RKO (cell line): Measurements from ENCODE around the gene RGCC.
A peak's percentile ranks its signal among the peaks of the same experiment; 100 is the strongest.

ENCODE experiments used
- DNase-seq: peaks from one replicate; pipeline ENCODE4 v3.0.0-alpha.2; 2016; ENCODE audit warnings: low spot score

The RGCC gene

GRCh38 chr13:41454170-41454569 is 3.2 kb upstream of the RGCC start:
- DNase-seq: no peak

DNA sequence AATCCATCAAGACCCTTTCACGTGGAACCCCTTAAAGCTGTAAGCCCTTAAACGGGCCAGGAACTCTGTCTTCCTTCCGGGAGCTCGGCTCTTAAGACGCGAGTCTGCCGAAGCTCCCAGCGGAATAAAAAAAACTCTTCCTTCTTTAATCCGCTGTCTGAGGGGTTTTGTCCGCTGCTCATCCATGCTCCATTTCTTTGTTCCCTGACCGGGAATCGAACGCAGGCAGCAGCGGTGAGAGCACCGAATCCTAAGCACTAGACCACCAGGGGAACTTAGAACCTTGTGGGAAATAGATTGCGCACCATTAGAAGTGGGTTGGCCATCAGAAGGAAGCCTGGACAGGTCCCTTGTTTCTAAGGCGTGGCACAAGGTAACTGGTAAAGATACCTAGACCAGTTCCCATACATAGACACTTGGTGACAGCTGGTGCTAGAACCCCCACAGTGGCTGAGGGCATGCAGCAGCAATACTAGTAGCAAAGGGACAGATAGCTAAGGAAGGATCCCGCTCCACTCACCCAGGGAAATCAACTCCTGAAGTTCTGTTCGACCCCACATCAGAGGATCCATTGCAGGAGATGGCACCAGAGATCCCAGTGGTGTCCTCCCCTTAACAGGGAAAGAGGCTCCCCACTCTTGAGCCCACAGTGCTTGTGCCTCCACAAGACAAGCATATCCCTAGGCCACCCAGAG is 1.5 kb upstream of the RGCC start:
- no peak for DNase-seq

- no peak for DNase-seq
Observed at GRCh38 chr13:41457589-41458186, 338 bp downstream of the RGCC start.

DNA sequence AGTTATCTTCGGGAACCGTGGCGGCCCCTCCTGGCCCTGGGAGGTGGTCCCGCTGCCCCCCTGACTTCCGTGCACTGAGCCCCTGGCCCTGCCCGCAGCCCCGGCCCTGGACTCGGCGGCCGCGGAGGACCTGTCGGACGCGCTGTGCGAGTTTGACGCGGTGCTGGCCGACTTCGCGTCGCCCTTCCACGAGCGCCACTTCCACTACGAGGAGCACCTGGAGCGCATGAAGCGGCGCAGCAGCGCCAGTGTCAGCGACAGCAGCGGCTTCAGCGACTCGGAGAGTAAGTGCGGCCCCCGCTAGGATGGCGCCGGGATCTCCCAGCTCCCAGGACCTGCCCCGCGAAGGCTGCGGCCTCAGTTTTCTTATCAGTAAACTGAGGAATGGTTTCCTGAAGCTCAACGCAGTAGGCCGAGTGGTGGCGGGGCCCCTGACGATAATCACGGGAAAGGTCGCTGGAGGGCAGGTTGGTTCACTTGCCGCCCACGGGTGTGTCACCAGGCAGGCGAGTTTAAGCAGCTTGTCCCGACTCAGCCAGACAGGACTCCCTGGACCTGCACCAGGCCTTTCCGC is 924 bp downstream of the RGCC start:
- DNase-seq: no peak

DNA sequence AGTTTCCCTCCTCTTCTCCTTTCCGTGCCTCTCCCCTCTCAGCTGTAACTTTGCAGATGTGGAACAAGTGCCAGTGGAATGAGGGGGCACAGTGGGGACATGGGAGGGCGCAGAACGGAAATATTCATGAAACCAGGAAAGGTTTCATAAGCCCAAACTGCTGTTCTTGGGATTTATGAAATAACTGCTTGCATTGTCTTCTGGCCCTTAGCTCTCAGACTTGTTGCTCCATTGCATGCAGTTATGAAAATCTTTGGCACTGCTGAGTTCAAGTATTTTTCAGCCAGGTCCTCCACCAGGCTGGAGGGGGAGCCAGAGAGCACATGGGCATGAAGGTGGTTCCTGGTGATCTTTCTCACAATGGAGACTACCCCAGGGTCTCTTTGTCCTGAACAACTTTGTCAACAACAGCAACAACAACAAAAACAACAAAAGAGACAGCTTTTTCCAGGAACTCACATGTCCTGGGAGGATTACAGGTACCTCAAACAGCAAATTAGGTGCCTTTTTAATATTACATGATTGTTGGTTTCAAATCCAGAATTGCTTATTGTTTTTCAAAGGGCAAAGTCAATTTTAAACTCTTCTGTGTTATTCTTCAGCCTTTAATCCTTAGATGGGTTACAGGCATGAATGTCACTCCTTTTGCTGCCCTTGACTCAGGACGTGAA is 1.5 kb downstream of the RGCC start:
- no peak for DNase-seq

DNA sequence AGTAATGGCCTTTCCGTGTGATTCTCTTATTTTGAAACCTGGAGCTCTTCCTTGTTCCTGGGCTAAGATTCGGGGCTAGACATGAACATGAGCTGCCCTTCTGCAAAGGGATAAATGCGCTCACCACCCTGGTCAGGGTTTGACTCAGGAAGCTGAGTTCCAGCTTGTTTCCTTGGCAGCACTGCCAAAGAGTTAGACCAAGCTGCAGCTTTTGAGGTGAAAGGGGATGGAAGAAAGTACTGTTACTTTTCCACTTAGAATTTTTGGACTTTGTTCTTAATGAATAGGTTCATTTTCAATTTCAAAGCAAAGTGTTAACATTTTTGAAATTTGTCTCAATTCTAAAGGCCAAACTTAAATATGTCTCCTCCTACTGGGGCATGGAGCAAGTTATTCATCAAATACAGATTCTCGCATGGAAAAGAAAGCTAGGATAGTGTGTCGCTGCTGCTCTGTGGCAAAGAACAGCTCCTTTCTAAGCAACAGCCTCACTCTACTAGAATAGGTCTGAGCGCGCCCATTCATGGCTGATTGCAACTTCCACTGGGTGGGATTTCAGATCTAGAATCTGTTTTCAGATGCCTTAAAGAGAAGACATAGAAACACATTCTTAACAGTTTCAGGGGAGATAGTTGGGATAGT is 2.2 kb downstream of the RGCC start:
- no peak for DNase-seq

GRCh38 chr13:41460074-41460465 is 2.7 kb downstream of the RGCC start:
- no peak for DNase-seq

DNA sequence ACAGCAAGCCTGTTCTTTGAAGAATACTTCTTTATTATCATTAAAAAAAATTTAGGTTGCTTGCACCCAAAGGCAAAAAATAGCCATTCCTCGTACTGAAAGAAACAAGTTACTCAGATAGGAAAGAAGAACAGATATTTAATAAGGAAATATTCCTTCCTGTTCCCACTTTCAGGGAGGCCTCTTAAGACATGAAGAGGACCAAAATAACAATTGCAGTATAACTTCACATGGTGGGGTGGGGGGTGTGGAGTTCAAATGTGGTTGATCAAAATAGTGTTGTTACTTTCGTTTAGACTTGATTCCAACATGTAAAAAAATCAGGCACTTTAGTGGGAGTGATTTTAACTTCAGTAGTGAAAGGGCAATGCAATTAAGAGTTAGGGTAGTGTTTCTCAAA is 3.6 kb downstream of the RGCC start:
- DNase-seq: no peak

DNA sequence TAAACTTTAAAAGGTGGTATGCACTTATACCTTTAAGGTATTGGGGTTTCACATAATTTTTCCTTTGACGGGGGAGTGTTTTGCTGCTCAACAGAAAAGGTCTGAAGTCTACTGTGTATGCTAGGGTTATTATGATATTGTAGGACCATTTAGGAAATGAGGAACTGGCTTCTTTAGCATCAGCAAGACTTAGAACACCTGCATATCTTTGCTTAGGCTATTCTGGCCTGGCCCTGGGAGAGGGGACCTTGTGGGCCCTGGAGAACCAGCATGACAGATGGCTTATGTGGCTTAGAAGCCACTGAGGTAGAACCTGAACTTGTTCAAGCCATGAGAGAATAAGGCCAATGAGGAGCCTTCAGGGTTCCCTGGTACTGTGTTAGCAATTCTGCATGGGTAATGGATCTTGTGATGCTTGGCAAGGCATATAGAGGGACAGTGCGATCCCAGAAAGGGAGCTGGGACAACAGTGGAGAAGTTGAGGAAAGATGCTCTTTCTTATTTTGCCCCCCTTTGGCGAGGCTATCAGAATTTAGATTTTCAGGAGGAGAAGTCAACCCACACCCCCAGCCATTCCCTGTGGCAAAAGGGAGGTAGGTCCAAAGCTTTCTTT is 4.3 kb downstream of the RGCC start:
- no peak for DNase-seq

DNA sequence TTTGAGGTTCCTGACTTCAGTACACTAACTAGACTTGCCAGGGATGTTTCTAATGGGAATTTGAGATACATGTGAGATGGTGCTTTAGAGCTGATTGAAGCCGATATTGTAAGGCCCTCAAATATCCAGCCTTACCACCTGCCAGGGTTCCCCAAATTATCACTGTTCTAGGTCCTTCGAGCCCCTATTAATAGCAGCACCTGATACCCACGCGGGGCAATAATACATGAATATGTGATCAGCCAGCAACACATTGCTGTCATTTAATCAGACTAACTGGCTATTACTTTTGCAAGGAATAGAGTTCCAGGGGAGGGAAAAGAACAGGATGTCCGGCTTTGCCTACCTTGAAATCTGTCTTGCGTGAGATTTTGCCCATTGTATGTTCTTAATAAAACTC is 5.1 kb downstream of the RGCC start:
- no peak for DNase-seq

- DNase-seq: no peak
Observed at GRCh38 chr13:41463838-41464602, 6.7 kb downstream of the RGCC start.

- DNase-seq: peak; percentile 68
Observed at GRCh38 chr13:41465241-41465847, 8.0 kb downstream of the RGCC start.

- DNase-seq: no peak
Observed at GRCh38 chr13:41465898-41466320, 8.6 kb downstream of the RGCC start.

DNA sequence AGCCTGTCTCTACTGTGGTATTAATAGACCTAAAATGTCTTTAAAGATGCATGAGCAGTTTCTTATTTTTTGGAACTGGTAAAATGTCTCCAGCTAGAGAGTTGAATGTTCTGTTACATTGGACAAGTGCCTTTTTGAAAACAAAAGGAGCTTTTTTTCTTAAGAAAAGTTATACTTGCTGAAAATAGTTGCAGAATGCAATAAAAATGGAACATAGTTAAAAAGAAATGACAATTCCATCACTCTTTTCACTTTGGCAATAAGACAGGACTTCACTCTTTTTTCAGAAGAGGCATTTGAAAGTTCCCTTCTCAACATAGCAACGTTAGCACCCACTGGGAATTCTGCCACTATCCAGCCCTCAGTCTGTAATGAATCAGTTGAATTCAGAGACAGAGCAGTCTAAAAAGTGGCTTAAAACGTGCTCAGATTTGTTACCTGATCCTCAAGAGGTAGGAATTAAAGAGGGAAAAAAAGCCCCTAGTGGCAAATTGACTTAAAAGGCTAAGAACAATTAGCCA is 10.1 kb downstream of the RGCC start:
- DNase-seq: no peak

DNA sequence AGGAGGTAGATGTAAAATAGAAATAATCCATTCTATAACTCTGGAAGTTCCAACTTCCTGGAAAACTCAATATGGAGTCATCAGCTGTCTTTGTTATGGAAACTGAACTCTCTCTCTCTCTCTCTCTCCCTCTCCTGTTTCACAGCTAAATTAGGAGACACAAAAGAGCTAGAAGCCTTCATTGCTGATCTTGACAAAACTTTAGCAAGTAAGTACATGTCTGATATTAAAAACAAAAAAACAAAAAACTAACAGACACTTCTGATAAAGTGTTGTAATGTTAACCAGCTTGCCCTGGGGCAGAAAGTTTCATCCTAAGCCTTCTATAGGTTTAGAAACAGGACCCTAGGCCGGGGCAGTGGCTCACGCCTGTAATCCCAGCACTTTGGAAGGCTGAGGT is 11.3 kb downstream of the RGCC start:
- no peak for DNase-seq

DNA sequence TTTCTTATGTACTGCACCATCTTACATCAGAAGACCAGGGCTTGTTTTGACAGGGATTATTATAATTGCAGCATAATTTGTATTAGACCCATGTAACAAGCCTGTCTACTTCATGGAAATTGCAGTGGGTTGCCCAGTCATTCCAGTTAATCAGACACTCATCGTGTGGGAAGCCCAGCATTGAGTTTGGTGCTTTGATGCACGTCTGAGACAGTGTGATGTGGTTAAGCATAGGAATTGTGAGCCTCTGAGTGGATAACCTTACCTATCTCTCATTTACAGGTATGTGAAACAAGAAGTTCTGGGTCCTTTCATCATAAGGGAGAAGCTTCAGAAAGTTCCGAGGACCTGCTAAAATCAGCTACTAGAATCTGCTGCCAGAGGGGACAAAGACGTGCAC is 12.8 kb downstream of the RGCC start:
- DNase-seq: no peak

- no peak for DNase-seq
Observed at GRCh38 chr13:41471785-41472184, 14.4 kb downstream of the RGCC start.

GRCh38 chr13:41487222-41487621 is 29.9 kb downstream of the RGCC start:
- no peak for DNase-seq

GRCh38 chr13:41488124-41488523 is 30.8 kb downstream of the RGCC start:
- DNase-seq: no peak

GRCh38 chr13:41490371-41491015 is 33.1 kb downstream of the RGCC start:
- DNase-seq: no peak
